ENCODE measurements around the gene OGFOD3. TPM values are rescaled to one million over a fixed set of nuclear protein-coding genes. Genes with fewer than 3 reads are reported as not detected.

The OGFOD3 gene
- total and polyA plus RNA-seq, 9 of the 15 experiments (the other 6 are each of a cell fraction or from before 2014, with no cell fraction given) = 0.69 to 44.7 (median 18.9) TPM

GRCh38 chr17:82345151-82345976 lies 73.0 kb downstream of the OGFOD3 start (continued):
- peak in 1 of 2 experiments; percentile 92; a peak in 2 of 4 replicates for TF ChIP-seq ZNF639 (CRISPR knock-in tag; conservative IDR thresholded peaks at IDR 0.05 in 1 of 2, IDR thresholded peaks at IDR 0.05 in 1 of 2)
- TF ChIP-seq HDAC3 (IDR thresholded peaks at IDR 0.05; ENCODE audit: borderline replicate concordance, partially characterized antibody) = peak; percentile 96
- TF ChIP-seq TFE3 (CRISPR knock-in tag; IDR thresholded peaks at IDR 0.05) = peak; percentile 30
- TF ChIP-seq E2F4 (CRISPR knock-in tag; IDR thresholded peaks at IDR 0.05; ENCODE audit: low read depth) = no peak
- peak; percentile 74 for TF ChIP-seq GTF2A2 (tag; IDR thresholded peaks at IDR 0.05)
- TF ChIP-seq RHOXF2B (CRISPR knock-in tag; conservative IDR thresholded peaks at IDR 0.05) = no peak
- no peak for TF ChIP-seq ZNF561 (CRISPR knock-in tag; conservative IDR thresholded peaks at IDR 0.05)
- no peak for TF ChIP-seq ZFPM2 (CRISPR knock-in tag; IDR thresholded peaks at IDR 0.05)
- no peak for TF ChIP-seq AFF4 (CRISPR knock-in tag; IDR thresholded peaks at IDR 0.05)
- TF ChIP-seq PHTF2 (CRISPR knock-in tag; IDR thresholded peaks at IDR 0.05) = no peak
- TF ChIP-seq HMBOX1 (IDR thresholded peaks at IDR 0.05) = peak; percentile 100
- TF ChIP-seq LEF1 (IDR thresholded peaks at IDR 0.05) = peak; percentile 94; the same call in 1 of the 2 replicates
- TF ChIP-seq SETDB1 (IDR thresholded peaks at IDR 0.05; ENCODE audit: low read length) = no peak
- TF ChIP-seq SMAD3 (CRISPR knock-in tag; conservative IDR thresholded peaks at IDR 0.05) = no peak; the same call in 1 of the 2 replicates
- TF ChIP-seq CBFA2T3 (IDR thresholded peaks at IDR 0.05) = peak; percentile 99
